ENCODE data around the gene MED22.

DNA sequence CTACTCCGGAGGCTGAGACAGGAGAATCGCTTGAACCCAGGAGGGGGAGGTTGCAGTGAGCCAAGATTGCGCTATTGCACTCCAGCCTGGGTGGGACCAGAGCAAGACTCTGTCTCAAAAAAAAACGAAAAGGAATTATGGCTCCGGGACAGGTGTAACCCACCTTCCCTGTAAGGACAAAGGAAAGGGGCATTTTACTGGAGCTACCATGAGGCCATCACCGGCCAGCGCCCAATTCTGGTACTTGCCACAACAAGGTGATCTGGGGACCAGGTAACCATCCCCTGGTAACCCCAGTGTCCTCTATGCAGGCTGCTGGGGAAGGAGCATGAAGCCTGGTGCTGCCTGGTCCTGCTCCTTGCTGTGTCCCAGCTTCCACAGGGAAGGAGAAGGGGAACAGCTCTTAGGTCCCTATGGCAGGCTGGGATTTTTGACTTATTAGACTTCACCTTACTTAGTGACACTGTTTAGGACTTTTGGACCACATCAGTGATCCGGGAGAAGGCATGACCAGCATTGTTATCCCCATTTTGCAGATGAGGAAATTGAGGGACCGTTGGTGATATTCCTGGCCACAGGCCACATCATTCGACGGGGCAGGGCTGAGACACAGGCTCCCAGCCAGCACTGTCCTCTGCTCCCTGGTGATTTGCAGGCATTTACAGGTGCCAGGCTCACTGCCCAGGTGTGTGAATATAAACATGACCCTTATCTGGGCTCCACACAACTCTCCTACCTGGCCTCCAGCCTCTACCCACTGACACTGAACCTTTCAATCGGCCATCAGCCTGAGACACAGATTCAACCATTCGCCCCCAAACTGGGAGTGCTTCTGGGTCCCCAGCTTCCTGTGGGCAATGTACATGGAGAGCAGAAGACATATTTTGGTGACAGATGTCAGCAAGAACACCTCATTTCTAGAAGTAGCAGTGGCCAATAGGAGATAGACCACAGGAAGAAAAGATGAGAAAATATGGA lies 46.4 kb downstream of the MED22 start:
- no peak for TF ChIP-seq CTCF (IDR thresholded peaks at IDR 0.05; ENCODE audit: insufficient read depth, low read length, poor library complexity, severe bottlenecking)
- no peak for TF ChIP-seq EZH2phosphoT487 (conservative IDR thresholded peaks at IDR 0.05; ENCODE audit: low read length)

All from SU-DHL-6 (cell line).